Dedifferentiated amniotic fluid mesenchymal stem cell (primary cell): ENCODE data around the gene TMEM62.

Experiments
- DNase-seq: peaks from one replicate; pipeline ENCODE4 v3.0.0-alpha.2; 2016; ENCODE audit errors: extremely low spot score

The TMEM62 gene

DNA sequence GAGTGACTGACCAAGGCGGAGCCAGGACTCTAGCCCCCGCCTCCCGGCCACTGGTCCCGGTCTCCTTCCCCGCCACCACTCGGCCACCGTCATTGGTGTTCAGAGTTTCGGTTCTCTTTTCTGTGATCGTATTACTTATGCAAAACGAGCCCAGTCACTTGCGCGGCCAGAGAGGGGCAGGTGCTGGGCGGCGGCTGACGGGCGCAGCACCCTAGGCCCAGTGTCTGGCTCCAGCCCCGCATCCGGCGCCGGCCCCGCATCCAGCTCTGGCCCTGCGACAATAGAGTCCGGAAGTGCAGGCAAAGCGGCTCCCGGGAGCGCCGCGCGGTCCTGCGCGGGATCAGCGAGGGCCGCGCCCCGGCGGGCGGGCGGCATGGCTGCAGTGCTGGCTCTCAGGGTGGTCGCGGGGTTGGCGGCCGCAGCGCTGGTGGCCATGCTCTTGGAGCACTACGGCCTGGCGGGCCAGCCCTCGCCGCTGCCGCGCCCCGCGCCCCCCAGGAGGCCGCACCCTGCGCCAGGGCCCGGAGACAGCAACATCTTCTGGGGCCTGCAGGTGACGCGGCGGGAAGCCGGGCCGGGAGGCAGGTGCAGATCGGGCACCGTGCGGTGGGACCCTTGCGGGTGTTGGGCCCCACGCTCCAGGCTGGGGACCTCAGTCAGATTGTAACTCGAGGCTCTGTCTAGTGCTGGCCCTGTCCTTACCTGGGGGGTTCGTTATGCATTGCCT lies at the start of gene TMEM62:
TSS of gene TMEM62 (plus strand) at position 157 of the 727 bp plus-strand sequence. CDS start at position 374, 217 bp downstream.
- peak; percentile 38 for DNase-seq

DNA sequence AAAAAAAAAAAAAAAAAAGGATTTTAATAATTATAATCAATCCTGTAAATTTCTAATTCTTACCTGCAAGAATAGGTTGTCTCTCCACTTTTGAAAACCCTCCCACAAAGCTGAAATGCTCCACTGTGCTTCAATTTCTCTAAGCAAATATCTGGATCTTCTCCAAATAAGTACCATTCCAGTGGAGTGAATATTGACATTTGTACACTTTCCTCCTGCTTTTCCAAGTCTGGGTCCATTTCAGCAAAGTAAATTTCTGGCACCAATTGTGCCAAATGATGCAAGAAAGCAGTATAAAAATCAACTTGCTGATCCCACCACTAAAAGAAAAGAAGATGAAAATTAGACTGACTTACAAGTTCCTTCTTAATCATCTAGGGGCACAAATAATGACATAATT lies 47.5 kb upstream of the TMEM62 start:
- peak; percentile 23 for DNase-seq

DNA sequence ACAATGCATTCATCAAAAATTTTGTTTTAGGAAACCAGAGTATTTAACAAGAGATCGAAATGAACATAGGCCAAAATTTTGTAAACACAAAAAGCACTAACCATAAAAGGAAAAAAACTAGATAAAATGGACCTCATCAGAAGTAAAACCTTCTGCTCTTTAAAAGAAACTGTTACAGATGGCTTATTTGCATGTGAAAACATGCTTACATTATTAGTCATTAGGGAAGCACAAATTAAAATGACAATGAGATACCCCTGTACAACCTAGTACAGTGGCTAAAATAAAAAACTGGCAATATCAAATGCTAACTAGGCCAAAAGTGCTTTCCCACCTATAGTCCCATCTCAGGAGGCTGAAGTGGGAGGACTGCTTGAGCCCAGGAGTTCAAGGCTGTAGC lies 46.8 kb upstream of the TMEM62 start:
- DNase-seq: no peak

DNA sequence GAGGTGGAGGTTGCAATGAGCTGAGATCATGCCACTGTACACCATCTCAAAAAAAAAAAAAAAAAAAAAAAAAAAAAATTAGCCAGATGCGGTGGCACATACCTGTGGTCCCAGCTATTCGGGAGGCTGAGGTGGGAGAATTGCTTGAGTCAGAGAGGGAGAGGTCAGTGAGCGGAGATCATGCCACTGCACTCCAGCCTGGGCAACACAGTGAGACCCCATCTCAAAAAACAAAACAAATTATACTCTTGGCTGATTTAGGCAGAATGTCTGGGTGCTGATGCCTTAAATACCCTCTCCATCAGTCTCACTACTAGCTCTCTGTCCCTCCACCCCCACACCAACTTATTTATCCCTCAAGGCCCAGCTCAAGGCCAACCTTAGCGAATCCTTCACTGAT lies 41.5 kb upstream of the TMEM62 start:
- no peak for DNase-seq

DNA sequence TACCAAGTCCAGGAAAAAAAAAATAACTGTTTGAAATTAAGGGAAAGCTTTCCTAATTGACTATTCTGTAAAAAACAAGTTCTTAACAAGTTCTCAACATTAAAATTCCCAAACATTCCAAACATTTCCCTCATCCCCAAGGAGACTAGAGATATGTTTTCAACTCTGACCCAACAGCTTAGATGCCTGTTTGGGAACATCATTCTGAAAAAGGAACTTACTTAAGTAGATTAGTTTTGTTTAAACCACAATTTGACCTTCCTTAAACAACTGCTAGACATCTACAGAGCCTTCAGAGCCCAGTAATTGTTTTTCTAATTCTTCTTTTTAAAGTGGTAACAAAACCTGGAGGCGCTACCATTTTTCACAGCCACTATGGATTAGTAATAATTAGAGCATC lies 40.4 kb upstream of the TMEM62 start:
- no peak for DNase-seq

DNA sequence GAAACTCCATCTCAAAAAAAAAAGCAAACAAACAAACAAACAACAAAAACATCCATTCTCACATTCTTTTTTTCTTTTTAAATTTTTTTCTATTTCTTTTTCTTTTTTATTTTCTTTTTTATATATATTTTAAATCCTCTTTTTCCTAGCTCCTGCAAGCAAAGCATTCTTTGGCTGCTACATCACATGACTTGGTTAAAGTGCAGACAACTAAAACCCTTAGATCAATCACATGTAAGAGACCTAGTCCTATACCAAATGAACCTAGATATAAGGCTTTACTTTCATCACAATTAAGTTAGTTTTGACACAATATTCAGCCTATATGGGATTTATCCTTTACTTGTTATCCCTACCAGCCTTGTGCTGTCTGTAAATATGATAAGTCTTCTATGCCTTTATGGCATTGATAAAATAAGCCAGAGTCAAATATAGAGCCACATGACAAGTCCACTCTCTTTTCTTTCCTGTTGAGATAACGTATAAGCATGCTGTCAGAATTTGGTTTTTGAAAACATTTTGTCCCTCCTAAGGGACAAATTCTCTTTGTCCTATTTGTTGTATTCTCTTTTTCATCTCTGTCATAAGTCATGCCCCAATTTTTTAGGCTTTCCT lies 38.9 kb upstream of the TMEM62 start:
- DNase-seq: no peak

DNA sequence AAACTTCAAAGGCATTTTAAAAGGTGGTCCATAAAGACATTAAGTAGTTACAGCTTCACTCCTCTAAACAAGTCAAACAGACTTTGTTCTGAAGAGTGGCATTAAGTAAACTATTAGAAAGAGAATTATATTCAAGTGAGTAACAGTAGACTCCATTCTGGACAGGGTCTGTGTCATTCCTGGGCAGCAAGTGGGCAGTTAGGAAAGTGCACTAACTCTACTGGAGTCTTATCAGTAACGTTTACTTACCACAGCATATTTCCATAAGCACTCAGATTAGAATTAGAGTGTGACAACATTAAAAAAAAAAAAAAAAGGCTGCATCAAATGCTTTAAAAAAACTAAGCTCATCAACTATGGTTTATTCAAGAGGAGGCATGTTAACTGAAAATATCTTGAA lies 38.1 kb upstream of the TMEM62 start:
- no peak for DNase-seq

DNA sequence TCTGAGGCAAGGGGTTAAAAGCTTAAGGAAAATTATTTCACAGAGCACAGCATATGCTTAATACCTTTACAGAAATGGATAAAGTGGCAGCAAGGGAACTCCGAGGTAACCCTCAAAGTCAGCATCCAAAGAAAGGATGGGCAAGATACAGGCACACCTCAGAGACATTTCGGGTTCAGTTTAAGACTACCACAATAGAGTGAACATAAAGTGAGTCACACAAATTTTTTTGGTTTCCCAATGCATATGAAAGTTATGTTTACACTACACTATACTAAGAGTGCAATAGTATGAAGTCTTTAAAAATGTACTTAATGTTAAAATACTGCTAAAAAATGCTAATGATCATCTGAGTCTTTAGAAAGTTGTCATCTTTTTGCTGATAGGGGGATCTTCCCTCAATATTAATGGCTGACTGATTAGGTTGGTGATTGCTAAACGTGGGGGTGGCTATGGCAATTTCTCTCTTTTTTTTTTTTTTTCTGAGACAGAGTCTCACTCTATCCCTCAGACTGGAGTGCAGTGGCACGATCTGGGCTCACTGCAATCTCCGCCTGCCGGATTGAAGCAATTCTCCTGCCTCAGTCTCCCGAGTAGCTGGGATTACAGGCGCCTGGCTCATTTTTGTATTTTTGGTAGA lies 37.6 kb upstream of the TMEM62 start:
- no peak for DNase-seq

DNA sequence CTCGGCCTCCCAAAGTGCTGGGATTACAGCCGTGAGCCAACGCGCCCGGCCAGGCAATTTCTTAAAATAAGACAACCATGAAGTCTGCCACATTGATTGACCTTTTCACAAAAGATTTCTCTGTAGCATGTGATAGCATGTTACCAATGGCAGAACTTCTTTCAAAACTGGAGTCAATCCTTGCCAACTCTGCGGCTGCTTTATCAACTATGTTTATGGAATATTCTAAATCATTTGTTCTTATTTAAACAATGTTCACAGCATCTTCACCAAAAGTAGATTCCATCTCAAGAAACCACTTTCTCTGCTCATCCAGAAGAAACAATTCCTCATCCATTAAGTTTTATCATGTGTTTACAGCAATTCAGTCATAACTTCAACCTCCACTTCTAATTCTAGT lies 37.0 kb upstream of the TMEM62 start:
- no peak for DNase-seq

DNA sequence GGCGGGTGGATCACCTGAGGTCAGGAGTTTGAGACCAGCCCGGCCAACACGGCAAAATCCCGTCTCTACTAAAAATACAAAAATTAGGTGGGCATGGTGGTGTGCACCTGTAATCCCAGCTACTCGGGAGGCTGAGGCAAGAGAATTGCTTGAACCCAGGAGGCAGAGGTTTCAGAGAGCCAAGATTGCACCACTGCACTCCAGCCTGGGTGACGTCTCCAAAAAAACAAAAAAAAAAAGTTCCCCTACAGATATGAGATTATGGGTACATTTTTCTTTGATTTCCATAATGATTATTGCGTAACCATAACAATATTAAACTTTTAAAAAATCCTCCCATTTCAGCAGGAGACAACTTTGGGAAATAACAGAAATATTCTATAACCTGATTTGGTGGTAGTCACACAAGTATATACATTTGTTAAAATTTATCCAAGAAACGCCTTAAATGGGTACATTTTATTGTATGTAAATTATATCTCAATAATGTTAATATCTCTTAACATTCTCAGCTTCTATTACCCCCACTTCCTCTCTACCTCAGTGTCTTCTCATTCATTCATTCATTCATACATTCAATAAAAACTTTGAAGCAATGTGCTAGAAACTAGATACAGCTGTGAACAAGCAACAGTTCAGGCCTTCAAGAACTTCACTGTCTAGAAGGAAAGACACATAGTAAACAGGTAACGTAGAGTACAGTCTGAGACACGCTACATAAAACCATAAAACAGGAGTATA lies 34.1 kb upstream of the TMEM62 start:
- no peak for DNase-seq

DNA sequence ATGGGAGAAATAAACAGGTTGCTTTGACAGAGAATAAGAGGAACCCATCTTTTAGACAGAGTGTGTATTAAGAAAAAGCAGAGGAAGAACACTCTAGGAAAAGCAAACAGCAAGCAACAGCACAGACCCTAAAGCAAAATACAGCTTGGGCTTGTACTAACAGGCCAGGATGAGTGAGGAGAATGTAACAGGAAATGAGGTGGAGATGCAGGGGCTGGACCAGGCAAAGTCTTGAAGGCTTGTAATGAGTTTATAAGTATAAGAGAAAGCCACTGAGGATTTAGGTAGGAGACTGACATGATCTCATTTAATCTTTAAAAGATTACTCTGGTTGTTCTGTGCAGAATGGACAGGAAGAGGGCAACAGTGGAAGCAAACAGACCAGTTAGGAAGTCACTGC lies 32.4 kb upstream of the TMEM62 start:
- no peak for DNase-seq

DNA sequence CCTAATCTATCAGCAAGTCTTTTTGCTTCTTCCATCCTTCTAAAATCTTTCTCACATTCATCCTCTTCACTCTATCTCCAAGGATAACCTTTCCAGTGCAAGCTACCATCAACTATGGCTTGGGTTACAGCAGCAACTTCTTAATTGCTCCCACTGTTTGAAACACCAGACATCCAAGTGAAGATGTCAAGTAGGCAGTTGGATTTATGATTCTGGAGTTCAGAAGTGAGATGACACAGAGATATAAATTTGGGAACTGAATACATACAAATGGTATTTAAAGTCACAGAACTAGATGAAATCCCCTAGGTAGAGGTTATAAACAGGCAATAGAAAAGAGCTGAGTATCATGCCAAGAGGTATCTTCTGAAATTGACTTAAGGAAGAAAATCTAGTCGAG lies 31.2 kb upstream of the TMEM62 start:
- DNase-seq: no peak

DNA sequence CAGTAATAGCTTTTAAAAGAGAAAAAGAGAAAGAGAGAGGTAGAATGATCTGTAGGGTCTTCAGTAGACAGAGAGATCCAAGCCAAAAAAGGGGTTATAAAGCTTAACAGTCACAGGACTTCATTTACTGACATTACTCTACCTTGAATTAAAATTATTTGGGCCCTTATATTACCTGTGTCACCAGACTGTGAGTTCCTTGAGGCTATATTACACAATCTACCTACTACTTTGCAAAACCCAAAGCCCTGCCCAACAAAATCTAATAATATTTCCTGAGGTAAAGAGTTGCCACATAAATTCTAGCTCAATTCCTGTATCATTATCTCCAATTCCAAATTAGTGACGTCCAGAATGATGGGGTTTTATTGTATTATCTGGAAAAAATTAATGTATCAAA lies 29.5 kb upstream of the TMEM62 start:
- DNase-seq: no peak

DNA sequence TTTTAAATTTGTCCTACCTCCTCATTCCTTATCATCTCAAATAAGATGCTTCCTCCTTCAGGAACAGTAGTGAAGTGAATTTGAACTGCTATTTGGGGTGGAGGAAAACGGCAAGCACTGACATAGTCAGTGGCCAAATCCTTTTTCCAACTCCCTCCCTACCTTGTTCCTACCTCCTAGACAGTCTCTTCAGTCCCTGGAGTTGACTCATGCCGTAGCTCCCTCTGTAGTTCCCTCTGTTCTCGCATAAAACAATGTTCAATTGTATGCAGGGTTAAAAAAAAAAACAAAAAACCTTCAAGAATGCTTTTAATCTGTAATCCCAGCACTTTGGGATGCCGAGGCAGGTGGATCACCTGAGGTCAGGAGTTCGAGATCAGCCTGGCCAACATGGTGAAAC lies 29.0 kb upstream of the TMEM62 start:
- DNase-seq: no peak

DNA sequence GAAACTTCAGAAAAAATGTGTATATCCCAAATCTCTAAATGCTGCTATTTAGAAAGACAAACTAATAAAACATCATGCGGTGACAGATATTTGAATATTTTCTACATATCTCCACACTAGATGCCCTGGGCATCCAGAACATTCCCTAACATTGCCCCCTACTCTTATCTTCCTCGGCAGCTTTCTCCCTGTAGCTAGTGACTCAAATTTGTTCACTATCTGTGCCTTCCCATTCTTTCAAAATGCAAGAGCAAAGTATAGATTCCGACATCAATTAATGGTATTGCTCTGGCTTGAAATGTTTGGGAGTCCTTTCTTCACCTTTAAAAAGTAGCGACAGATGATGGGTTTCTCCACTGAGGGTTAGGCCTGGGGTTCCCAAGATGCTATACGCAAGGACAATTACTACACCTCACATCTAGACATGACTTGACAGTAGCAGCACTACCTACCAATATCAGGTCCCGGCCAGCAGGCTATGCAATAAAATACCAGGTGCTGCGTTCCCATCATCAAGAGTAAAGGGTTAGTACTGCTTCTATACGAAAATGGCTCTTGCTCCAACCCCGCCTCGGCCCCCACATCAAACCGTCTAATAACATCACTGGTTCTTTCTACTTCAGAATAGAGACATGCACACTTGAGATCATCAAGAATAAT lies 28.2 kb upstream of the TMEM62 start:
- DNase-seq: no peak

DNA sequence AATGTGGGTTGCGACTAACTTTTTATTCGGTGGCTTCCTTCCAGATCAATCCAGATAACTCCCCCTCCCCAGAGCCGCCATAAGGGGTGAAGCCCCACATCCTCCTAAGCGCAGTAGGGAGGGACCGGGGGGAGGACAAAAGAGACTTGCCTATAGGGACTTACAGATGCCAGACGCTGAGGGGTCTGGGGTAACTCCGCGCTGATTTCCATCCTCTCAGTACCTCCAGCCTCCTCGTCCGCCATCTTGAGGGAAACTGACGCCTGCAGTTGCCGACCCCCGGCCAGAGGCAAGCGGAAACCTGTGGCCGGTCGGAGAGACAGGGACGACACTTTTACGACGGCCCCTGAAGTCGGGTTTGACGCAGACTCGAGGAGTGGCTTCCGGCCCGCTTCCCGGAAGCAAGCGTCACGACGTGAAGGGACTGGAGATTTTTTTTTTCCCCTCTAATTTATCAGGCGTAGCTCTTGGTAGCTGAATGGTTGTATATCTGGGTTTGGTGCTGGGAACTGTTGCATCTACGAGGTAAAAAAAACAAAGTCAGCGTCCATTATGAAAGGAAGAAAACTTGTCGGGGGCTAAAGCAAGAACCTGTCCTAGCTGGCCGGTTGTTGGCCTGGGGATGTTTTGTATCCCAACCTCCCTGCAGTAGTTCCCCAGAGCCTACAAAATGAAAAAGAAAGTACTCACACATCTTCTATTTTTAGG lies 27.5 kb upstream of the TMEM62 start, which contains the start of gene UBR1:
TSS of gene UBR1 (minus strand) at position 261 of the 708 bp plus-strand sequence. CDS start at position 245, 16 bp downstream.
- DNase-seq: peak; percentile 93

DNA sequence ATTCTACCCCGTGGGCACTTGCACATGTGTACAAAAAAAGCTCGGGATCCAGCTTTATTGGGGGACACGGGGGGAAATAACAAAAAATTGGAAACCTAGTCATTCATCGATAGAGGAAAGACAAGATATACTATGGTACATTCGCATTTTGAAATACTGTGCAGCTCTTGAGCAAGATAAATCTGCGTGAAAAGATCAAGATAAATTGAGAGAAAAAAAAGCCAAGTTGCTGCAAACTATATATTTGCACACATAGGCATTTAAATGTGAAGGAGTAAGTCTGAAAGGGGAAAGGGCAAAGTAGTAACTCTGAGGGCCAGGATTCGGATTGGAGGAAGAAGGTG lies 26.9 kb upstream of the TMEM62 start:
- no peak for DNase-seq

DNA sequence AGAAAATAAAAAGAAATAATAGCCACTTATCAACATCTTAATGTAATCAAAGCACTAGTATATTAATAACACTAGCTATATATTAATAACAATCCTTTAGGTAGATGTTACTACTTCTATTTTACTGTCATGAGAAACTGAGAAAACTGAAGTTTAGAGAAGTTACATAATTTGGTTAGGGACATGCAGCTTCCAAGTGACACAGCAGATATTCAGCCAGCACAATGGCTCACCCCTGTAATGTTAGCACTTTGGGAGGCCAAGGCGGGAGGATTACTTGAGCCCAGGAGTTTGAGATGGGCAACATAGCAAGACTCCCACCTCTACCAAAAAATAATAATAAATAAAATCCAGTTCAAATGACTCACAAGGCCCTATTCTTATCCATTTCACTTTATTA lies 25.6 kb upstream of the TMEM62 start:
- no peak for DNase-seq

DNA sequence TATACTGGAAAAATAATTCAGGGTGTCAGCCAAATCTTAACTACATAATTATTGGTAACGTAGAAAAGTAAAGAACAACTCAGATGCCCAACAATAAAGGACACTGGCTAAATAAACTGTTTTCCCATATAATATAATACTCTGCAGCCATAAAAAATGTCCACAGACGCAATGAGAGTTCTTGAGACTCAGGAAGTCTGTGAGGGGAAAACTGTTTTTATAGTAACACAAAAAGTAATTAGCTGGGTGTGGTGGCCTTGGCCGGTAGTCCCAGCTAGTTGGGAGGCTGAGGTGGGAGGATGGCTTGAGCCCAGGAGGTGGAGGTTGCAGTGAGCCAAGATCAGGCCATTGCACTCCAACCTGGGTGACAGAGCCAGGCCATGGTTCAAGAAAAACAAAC lies 22.0 kb upstream of the TMEM62 start:
- DNase-seq: no peak

DNA sequence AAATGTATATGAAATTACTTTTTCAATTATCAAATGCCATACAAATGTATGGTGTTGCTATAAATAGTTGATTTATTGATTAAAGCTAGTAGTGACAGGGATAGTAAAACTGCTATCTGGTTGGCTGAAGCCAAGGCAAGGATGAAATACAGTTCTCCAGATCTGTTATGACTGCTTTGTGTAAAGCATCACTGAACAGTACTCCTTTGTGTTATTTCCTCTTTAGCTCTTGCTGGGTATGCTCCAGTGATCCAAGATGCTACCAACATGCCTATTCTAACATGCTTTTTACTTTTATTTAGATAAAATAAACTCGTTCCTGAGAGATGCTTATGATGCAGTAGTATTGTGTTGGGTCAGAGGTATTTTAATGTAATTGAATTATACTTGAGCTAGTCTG lies 15.1 kb upstream of the TMEM62 start:
- DNase-seq: no peak

DNA sequence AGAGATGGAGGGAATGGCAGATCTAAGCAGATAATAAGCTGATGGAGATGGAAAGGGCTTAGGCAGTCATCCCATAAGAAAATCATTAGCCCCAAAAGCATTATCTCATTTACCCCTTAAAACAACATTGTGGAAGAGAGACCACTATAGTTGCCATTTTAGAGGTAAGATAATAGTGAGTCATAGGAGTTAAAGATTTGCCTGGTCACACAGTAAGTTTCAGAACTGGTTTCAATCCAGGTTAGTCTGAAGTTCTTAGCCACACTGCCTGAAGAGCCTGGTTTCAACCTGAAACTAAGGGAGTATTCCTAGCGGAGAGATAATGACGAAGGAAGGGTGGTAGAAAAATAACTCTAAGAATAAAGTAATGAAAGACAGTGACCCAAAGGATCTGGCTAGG lies 14.6 kb upstream of the TMEM62 start:
- DNase-seq: no peak
